Activated T-helper 1 cell treated with Interleukin-2 at 50 U/mL for 16 hours (primary cell): ENCODE data around the gene PAK1.
A peak's percentile ranks its signal among the peaks of the same experiment; 100 is the strongest.
"Not testable (repeated sequence)": the region's sequence is repeated elsewhere in the genome, so short reads cannot be mapped to it uniquely, and the experiment has no call there.

Experiments used
- DNase-seq: peaks from one replicate; pipeline ENCODE4 v3.0.0-alpha.2; 2020; ENCODE audit warnings: low read depth

The PAK1 gene

GRCh38 chr11:77473801-77474683, at the start of gene PAK1:
TSS of gene PAK1 (minus strand) at chr11:77474094. CDS start at chr11:77392520, 81,574 bp downstream.
- peak; percentile 70 for DNase-seq

GRCh38 chr11:77522215-77522614, 48.3 kb upstream of the PAK1 start:
- DNase-seq: no peak

GRCh38 chr11:77519847-77520246, 46.0 kb upstream of the PAK1 start:
- no peak for DNase-seq

DNA sequence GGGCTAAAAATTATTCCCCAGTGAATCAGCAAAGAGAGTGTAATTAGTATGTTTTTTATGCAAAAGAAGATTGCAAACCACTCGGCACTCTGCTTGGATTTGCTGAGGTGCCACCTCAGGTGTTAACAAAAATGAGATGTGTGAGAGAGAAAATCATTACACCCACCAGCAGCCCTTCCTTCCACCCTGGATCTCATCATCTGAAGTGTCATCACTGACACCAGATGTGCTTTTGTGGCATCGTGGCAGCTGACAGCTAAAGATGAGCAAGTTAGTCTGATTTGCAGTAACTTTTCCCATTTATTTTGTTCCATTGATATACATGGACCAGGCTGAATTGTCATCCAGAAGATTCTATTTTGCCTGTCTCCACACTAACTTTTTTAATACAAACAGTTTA, 44.6 kb upstream of the PAK1 start:
- DNase-seq: no peak

DNA sequence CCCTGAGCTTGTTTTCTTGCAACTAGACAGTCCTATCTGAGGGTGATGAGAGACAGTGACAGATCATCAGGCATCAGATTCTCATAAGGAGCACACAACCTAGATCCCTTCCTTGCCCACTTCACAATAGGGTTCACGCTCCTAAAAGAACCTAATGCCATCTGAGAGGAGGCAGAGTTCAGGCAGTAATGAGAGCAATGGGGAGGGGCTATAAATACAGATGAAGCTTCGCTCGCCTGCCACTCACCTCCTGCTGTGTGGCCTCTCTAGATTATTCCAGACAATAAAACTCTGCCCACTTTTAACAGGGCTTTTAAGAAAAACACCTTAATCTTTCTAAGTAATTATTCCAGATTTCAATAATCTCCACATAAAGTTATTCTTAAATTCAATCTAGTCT, 43.9 kb upstream of the PAK1 start:
- DNase-seq: no peak

DNA sequence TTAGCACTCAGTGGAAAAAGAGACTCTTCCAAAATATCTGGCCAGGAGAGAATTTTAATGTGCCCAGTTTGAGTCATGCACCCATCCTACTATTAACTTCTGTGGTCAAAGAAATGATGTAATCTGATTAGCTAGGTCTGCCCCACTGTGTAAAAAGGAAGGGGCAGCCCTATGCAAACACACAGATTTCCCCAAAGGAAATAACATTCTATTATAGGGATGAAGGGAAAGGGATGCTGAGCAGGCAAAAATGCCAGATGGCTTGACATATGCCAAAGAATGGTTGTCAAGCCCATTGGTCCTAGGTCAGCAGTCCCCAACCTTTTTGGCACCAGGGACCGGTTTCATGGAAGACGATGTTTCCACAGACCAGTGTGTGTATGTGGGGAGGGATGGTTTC, 43.3 kb upstream of the PAK1 start:
- DNase-seq: no peak

DNA sequence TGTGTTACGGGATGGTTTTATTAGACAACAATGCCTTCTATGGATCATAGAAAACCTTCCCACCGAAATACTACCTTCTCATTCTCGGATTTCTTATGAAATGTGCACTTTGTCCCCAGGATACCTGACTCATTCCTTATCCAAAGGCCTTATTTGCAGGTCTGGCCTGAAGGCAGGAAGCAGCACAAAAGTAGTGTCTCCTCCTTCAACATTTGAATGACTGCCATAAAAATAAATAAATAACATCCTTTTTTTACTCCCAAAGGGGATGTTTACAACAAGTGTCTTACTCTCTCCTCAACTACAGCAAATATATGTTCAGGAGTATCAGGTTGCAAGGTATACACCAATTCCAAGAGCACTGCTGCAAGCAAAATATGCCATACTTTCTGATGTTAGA, 41.6 kb upstream of the PAK1 start:
- DNase-seq: no peak

- no peak for DNase-seq
Measured at GRCh38 chr11:77515063-77515462, 41.2 kb upstream of the PAK1 start.

DNA sequence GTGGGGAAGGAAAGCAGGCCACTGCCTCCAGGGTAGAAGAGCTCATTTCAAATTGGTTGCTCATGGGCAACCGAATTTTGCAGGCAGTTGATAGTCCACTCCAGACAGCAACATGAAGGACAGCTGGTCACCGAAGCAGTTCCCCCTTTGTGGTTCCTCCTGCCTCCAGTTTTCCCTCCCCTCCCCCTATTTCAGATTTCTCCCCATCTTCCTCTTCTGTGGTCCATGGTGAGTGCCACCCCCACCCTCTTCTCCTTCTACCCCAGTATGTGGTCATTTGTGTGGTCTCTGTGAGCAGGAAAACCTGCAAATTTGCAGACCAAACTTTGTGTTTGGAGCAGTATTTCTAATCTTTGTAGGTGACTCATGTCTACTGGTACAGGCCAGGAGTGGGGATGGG, 38.2 kb upstream of the PAK1 start:
- DNase-seq: no peak

DNA sequence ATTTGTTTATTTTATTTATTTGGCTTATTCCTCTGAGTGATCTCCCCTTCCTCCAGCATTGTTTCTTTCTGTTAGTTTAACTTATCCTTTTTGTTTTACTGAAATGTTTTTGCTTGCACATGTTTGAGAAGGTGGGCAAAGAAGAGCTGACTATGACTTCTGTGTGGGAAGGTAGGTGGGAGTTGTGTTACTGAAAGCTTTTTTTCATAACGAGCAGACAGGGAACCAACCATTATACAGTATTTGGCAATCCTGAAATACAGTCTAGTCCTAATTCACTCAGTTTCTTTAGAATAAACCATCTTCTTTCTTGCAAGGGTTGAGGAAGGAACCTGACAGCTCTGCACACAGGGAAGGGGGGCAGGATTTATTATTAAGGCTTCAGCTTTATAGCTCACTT, 37.0 kb upstream of the PAK1 start:
- no peak for DNase-seq

DNA sequence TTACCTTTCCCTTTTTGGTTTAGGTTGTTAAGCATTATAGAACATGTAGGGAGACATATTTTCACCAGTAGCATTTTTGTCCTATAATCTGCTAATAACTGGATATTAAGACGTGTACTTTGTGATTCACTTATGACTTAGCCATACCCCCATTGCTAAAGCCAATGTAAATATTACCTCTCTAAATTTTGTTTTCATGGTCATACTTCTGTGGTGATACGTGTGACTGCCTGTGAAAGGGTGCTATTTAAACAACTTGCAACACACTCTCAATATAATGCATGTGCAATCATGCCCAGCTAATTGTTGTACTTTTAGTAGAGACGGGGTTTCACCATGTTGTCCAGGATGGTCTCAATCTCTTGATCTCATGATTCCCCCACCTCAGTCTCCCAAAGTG, 36.2 kb upstream of the PAK1 start:
- no peak for DNase-seq

GRCh38 chr11:77508019-77508418, 34.1 kb upstream of the PAK1 start:
- DNase-seq: no peak

DNA sequence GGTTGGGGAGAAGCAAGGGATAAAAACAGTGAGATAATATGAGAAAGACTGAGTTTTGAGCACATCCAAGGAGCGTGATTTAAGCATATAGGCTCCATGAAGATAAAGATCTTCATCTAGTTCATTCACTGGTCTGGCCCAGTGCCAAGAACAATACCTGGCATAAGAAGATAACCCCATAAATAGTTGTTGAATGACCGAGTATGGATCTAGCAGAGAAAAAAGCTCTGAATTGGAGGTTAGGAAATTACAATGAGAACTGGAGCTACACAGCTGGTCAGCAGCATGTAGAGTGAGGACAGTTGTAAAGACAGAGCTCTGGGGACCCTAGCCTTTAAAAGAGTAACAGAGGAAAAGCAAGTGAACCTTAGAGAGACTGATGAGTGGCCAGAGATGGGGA, 33.0 kb upstream of the PAK1 start:
- no peak for DNase-seq

- DNase-seq: no peak
Measured at GRCh38 chr11:77505956-77506355, 32.1 kb upstream of the PAK1 start.

DNA sequence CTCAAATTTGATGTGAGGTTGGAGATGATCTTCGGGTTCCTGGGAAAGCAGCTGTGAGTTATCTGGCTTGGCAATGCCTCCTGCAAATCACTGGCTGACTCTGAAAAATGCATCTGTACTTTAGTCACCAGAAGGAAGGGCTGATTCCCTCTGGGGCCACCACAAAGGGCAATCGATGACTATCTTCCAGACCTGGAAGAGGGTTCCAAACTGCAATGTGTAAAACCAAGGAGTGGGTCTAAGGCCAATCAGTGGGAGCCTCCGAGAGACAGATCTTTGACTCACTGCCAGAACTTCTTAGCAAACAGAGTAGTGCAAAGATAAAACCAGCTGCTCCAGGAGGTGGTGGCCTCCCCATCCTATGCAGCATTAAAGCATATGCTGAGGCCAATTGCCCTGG, 29.1 kb upstream of the PAK1 start:
- DNase-seq: no peak

- DNase-seq: no peak
Measured at GRCh38 chr11:77502346-77502905, 28.5 kb upstream of the PAK1 start.

DNA sequence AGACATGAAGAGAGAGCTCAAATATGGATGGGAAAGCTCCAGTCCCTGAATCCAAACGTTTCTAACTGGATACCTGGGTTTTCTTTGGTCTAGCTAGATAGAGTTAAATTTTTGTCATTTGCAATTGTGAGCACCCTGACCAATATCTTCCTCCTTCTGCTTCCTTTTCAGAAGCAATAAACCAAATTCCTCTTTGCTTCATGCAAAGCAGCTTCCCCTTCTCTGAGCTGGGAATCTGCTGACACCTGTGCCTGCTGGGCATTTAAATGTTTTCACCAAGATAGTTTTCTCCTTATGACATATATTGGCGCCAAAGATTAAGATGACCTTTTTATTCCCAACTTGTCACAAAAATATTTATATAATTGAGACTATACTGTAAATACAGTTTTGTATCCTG, 27.9 kb upstream of the PAK1 start:
- no peak for DNase-seq

- DNase-seq: no peak
Measured at GRCh38 chr11:77497368-77497767, 23.5 kb upstream of the PAK1 start.

- DNase-seq: no peak
Measured at GRCh38 chr11:77495526-77495925, 21.6 kb upstream of the PAK1 start.

- DNase-seq: not testable (repeated sequence)
Measured at GRCh38 chr11:77490035-77490434, 16.1 kb upstream of the PAK1 start.

- DNase-seq: no peak
Measured at GRCh38 chr11:77487790-77488189, 13.9 kb upstream of the PAK1 start.

GRCh38 chr11:77479746-77480352, 6.0 kb upstream of the PAK1 start:
- no peak for DNase-seq

DNA sequence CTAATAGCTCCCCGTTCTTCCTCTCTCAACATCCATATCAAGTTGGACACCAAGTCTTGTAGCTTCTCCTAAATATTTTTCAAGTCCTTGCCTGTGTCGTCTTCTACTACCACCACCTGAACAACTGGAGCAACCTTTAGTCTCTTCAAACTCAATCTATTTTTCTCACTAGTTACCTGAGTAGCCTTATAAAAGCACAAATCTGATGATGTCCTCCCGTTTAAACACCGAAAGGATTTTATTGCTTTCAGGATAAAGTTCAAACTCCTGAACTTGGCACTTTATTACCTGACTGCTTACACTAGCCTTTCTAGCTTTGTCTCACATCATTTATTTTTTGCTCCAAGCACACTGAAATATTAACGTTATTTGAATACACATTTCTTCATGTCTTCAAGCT, 1.3 kb upstream of the PAK1 start:
- DNase-seq: no peak

- no peak for DNase-seq
Measured at GRCh38 chr11:77474684-77475060, 778 bp upstream of the PAK1 start.
